ENCODE results near the gene POLH.

Gene POLH

GRCh38 chr6:43606019-43606418, 30.0 kb downstream of the POLH start:
- no peak for DNase-seq (ENCODE audit: low read depth in 2 of 2)

GRCh38 chr6:43608310-43608763, 32.4 kb downstream of the POLH start:
- DNase-seq (ENCODE audit: low read depth in 2 of 2), result peak in 1 of 2 donors; percentile 24

- no peak for DNase-seq (ENCODE audit: low read depth in 2 of 2)
Measured at GRCh38 chr6:43608807-43609206, 32.8 kb downstream of the POLH start.

GRCh38 chr6:43609402-43609801, 33.4 kb downstream of the POLH start:
- no peak for DNase-seq (ENCODE audit: low read depth in 2 of 2)

GRCh38 chr6:43610431-43610830, 34.4 kb downstream of the POLH start:
- DNase-seq (ENCODE audit: low read depth in 2 of 2), result no peak

GRCh38 chr6:43613721-43614395, 37.9 kb downstream of the POLH start:
- no peak for DNase-seq (ENCODE audit: low read depth in 2 of 2)

GRCh38 chr6:43614396-43614730, 38.4 kb downstream of the POLH start:
- DNase-seq (ENCODE audit: low read depth in 2 of 2), result no peak

GRCh38 chr6:43616725-43617472, 40.9 kb downstream of the POLH start:
- DNase-seq (ENCODE audit: low read depth in 2 of 2), result no peak

- no peak for DNase-seq (ENCODE audit: low read depth in 2 of 2)
Measured at GRCh38 chr6:43621078-43621835, 45.3 kb downstream of the POLH start.

- no peak for DNase-seq (ENCODE audit: low read depth in 2 of 2)
Measured at GRCh38 chr6:43621836-43622180, 45.8 kb downstream of the POLH start.

GRCh38 chr6:43622541-43622940, 46.6 kb downstream of the POLH start:
- no peak for DNase-seq (ENCODE audit: low read depth in 2 of 2)

GRCh38 chr6:43623880-43624785, 48.1 kb downstream of the POLH start:
- no peak for DNase-seq (ENCODE audit: low read depth in 2 of 2)

GRCh38 chr6:43624786-43625288, 48.9 kb downstream of the POLH start:
- no peak for DNase-seq (ENCODE audit: low read depth in 2 of 2)

- DNase-seq (ENCODE audit: low read depth in 2 of 2), result no peak
Measured at GRCh38 chr6:43625393-43625992, 49.5 kb downstream of the POLH start.

- DNase-seq (ENCODE audit: low read depth in 2 of 2), result no peak
Measured at GRCh38 chr6:43627008-43627825, 51.2 kb downstream of the POLH start.

- DNase-seq (ENCODE audit: low read depth in 2 of 2), result no peak
Measured at GRCh38 chr6:43628393-43629103, 52.6 kb downstream of the POLH start.

- peak; percentile 93 to 95 for DNase-seq (ENCODE audit: low read depth in 2 of 2)
Measured at GRCh38 chr6:43629104-43629504, 53.1 kb downstream of the POLH start, which contains the start of gene GTPBP2. Gene GTPBP2, minus strand, starts transcription at chr6:43629264. Its CDS starts 102 bp downstream, at chr6:43629162.

- peak; percentile 69 to 70 for DNase-seq (ENCODE audit: low read depth in 2 of 2)
Measured at GRCh38 chr6:43629505-43630300, 53.7 kb downstream of the POLH start.
